Measurements from ENCODE around the gene PTPRA. TPM values are rescaled to one million over a fixed set of nuclear protein-coding genes. Genes with fewer than 3 reads are reported as not detected.

The PTPRA gene
- total RNA-seq, 1 experiment from 2014 or later = 45.2 TPM

GRCh38 chr20:2872459-2873009, 747 bp upstream of the PTPRA start:
- Mint-ChIP-seq H3K27ac (peak overlapping the region in 1 of 3 experiments; percentile 64; a peak in 2 of 7 replicates), H3K4me1 (peaks cover 28 to 36% of the 10 kb centered on the region in 2 experiments), H3K9me3 (no peaks in the 10 kb centered on the region), H3K4me3 (peak overlapping the region; percentile 86 to 90), H3K27me3 (ENCODE audit: low read depth) (peaks cover 28% of the 10 kb centered on the region), H3K36me3 (ENCODE audit: insufficient read depth in 1 of 3, low read depth in 3 of 3) (peaks cover 2 to 12% (median 12%) of the 10 kb centered on the region in 3 experiments; a peak in 6 of 7 replicates)
- no peak overlapping the region for H2BK20ac ChIP-seq (ENCODE audit: low read depth, low read length, poor library complexity, severe bottlenecking)
- WGBS (ENCODE audit: extremely low coverage, insufficient read length, low lambda C conversion rate) = no CpG with 5 or more reads among the region's 49 CpGs
- no peak overlapping the region for H2AFZ ChIP-seq (ENCODE audit: low read length)
- no peak overlapping the region for H3T11ph ChIP-seq (ENCODE audit: low read length)
- H3K4me1 ChIP-seq (ENCODE audit: insufficient read depth, low read length) = 0 out of 2 replicates have a peak, but pooled peaks cover 3% of the 10 kb centered on the region
- peak; percentile 50; the same call in 2 of the 3 replicates for TF ChIP-seq CTCF (conservative IDR thresholded peaks at IDR 0.05)
- no peak overlapping the region for H4K8ac ChIP-seq (replicated peaks; ENCODE audit: insufficient read length, low read depth, low read length)
- no peak overlapping the region for H3K27ac ChIP-seq (ENCODE audit: insufficient read length, low read depth, low read length)
- H3K23me2 ChIP-seq (ENCODE audit: insufficient read length, low read depth, low read length, poor library complexity, severe bottlenecking) = peaks cover 18% of the 10 kb centered on the region
- H3K79me1 ChIP-seq (ENCODE audit: insufficient read depth, low read depth, low read length, poor library complexity, severe bottlenecking) = peaks cover 7% of the 10 kb centered on the region
- H3K14ac ChIP-seq (ENCODE audit: insufficient read depth, low read length) = 0 out of 2 replicates have a peak overlapping the region, but pooled peaks have one; percentile 86
- no peak overlapping the region for H4K91ac ChIP-seq (ENCODE audit: insufficient read length, low read depth, low read length)
- H2BK12ac ChIP-seq (ENCODE audit: insufficient read length, low read depth, low read length) = no peak overlapping the region
- no peak overlapping the region for H3K56ac ChIP-seq (ENCODE audit: insufficient read length, low read depth, low read length)
- no peak overlapping the region for H4K5ac ChIP-seq (ENCODE audit: insufficient read length, low read depth, low read length)
- H2BK5ac ChIP-seq (ENCODE audit: insufficient read length, low read length) = no peak overlapping the region
- no peak overlapping the region for H2BK15ac ChIP-seq (ENCODE audit: low read depth, low read length)
- H4K20me1 ChIP-seq (ENCODE audit: control insufficient read depth, insufficient read depth, insufficient read length) = no peaks in the 10 kb centered on the region
- no peak overlapping the region for H3K23ac ChIP-seq (ENCODE audit: insufficient read length, low read depth, low read length)
- peak; percentile 66 for DNase-seq
- peak overlapping the region; percentile 89 for H3K4me2 ChIP-seq (ENCODE audit: insufficient read depth, insufficient read length, low read length)
- no peak overlapping the region for H2BK120ac ChIP-seq (ENCODE audit: low read depth, low read length, poor library complexity, severe bottlenecking)
- peaks cover 3% of the 10 kb centered on the region; the same call in 1 of the 2 replicates for H3K79me2 ChIP-seq (ENCODE audit: insufficient read depth, low read length)
- peaks cover 2% of the 10 kb centered on the region; the same call in 1 of the 2 replicates for H3K27me3 ChIP-seq (ENCODE audit: insufficient read depth, low read length)
- no peaks in the 10 kb centered on the region for H3K9me3 ChIP-seq (ENCODE audit: control insufficient read depth, low read depth, low read length)
- H2AK5ac ChIP-seq (ENCODE audit: insufficient read length, low read length) = no peak overlapping the region
- H3K18ac ChIP-seq (ENCODE audit: insufficient read length, low read depth, low read length) = peak overlapping the region; percentile 56
- no peak overlapping the region for H3K4ac ChIP-seq (ENCODE audit: low read depth, low read length)
- peak overlapping the region; percentile 1 for H3K9ac ChIP-seq (ENCODE audit: extremely low read depth, insufficient read length, low read length)
